A549 (cell line): Measurements from ENCODE around the gene RTP5. TPM values are rescaled to one million over a fixed set of nuclear protein-coding genes. Genes with fewer than 3 reads are reported as not detected.

Experiments used
- ATAC-seq, 2 experiments: fragments of 200-7000 bp in 1 of 2; fragments of >200 bp in 1 of 2; cut with Nextera tagmentation in 1 of 2; cut with Tn5 transposase in 1 of 2; 3 replicates each; pipeline versions ENCODE4 v1.8.0 to v1.9.1; 2018 to 2020; ENCODE audit warnings: mild to moderate bottlenecking in 1 of 2, moderate library complexity in 1 of 2
- CTCF ChIA-PET: fragments of 300-600 bp; sonication (Branson Sonifier 250); formaldehyde crosslinking; extraction: SDS; loops from one replicate; lab custom pipeline; 2021; ENCODE audit warnings: antibody characterized with exemption, inconsistent platforms; lab: Yijun Ruan, JAX
- POLR2A ChIA-PET: fragments of 350-600 bp; formaldehyde crosslinking; extraction: SDS; loops from one replicate; lab custom pipeline; 2021; ENCODE audit warnings: antibody characterized with exemption, inconsistent platforms; lab: Yijun Ruan, JAX
- DNase-seq, 2 experiments: peaks; one replicate each; pipeline versions ENCODE4 v3.0.0 to v3.0.0-alpha.2; 2011 to 2016; ENCODE audit warnings: low read depth in 1 of 2, low spot score in 1 of 2
- FAIRE-seq: peaks from 2 replicates; lab custom pipeline; 2011; peaks lifted over from hg19 to GRCh38; lab: Jason Lieb, UNC
- H3K27ac ChIP-seq, 2 experiments: fragments of >200 bp; sonication (Bioruptor Twin); formaldehyde crosslinking; 3 replicates each; pipeline ENCODE4 v1.5.1; 2016 to 2017
- H3K4me1 ChIP-seq: fragments of >200 bp; sonication (Bioruptor Twin); formaldehyde crosslinking; 3 replicates; pipeline ENCODE4 v1.6.1; 2016
- H3K4me2 ChIP-seq: fragments of >200 bp; sonication (Bioruptor Twin); formaldehyde crosslinking; 3 replicates; pipeline ENCODE4 v1.6.1; 2016
- H3K4me3 ChIP-seq: fragments of >200 bp; sonication (Bioruptor Twin); formaldehyde crosslinking; 3 replicates; pipeline ENCODE4 v1.5.1; 2016
- H3K9me3 ChIP-seq: fragments of >200 bp; sonication (Bioruptor Twin); formaldehyde crosslinking; 3 replicates; pipeline ENCODE4 v1.6.1; 2016
- BHLHE40 ChIP-seq: IDR thresholded peaks from 2 replicates; pipeline ENCODE4 v1.6.1; 2012; ENCODE audit warnings: low read depth, low read length, inconsistent platforms
- CEBPB ChIP-seq, 2 experiments: fragments of >200 bp in 1 of 2; sonication (Bioruptor Twin) in 1 of 2; formaldehyde crosslinking in 1 of 2; IDR thresholded peaks; 2 replicates each; pipeline ENCODE4 v1.6.1; 2012 to 2016
- CHD4 ChIP-seq: fragments of 200-600 bp; sonication (generic); IDR thresholded peaks from 2 replicates; pipeline ENCODE4 v1.6.1; 2016; ENCODE audit warnings: antibody characterized with exemption, mild to moderate bottlenecking, borderline replicate concordance
- EHF ChIP-seq: fragments of 250-450 bp; sonication (Bioruptor Pico); IDR thresholded peaks from 2 replicates; pipeline ENCODE4 v1.5.0; 2020; ENCODE audit warnings: mild to moderate bottlenecking
- ELK1 ChIP-seq: fragments of 150-350 bp; IDR thresholded peaks from 2 replicates; pipeline ENCODE4 v1.6.1; 2014; ENCODE audit warnings: low read depth, mild to moderate bottlenecking, low read length
- ESRRA ChIP-seq: fragments of 150-350 bp; IDR thresholded peaks from 2 replicates; pipeline ENCODE4 v1.6.1; 2014; ENCODE audit warnings: mild to moderate bottlenecking, low read length, borderline replicate concordance
- FOSB ChIP-seq: fragments of 250-450 bp; sonication (Bioruptor Pico); IDR thresholded peaks from 2 replicates; pipeline ENCODE4 v1.5.0; 2020; ENCODE audit warnings: mild to moderate bottlenecking, moderate library complexity
- FOSL2 ChIP-seq, 2 experiments: fragments of 450-650 bp in 1 of 2; fragments of >200 bp in 1 of 2; sonication (Bioruptor Twin) in 1 of 2; formaldehyde crosslinking; IDR thresholded peaks; 2 replicates each; pipeline versions ENCODE4 v1.5.0 to v1.6.1; 2016 to 2020; ENCODE audit warnings: mild to moderate bottlenecking in 1 of 2, moderate library complexity in 1 of 2
- FOXS1 ChIP-seq: fragments of 250-450 bp; sonication (Bioruptor Pico); IDR thresholded peaks from 2 replicates; pipeline ENCODE4 v1.5.0; 2020; ENCODE audit warnings: mild to moderate bottlenecking, moderate library complexity
- GATA3 ChIP-seq: IDR thresholded peaks from 2 replicates; pipeline ENCODE4 v1.6.1; 2012; ENCODE audit warnings: borderline replicate concordance
- HEYL ChIP-seq: fragments of 250-450 bp; sonication (Bioruptor Pico); IDR thresholded peaks from 2 replicates; pipeline ENCODE4 v1.8.0; 2021; ENCODE audit warnings: mild to moderate bottlenecking, moderate library complexity
- HOXB5 ChIP-seq: fragments of 250-450 bp; sonication (Bioruptor Pico); IDR thresholded peaks from 2 replicates; pipeline ENCODE4 v1.5.0; 2020; ENCODE audit warnings: mild to moderate bottlenecking, moderate library complexity
- JUN ChIP-seq, 2 experiments: fragments of >200 bp; sonication (Bioruptor Twin); formaldehyde crosslinking; IDR thresholded peaks; 2 replicates in 1 of 2; 3 replicates in 1 of 2; pipeline ENCODE4 v1.6.1; 2016 to 2017
- MYC ChIP-seq: IDR thresholded peaks from 2 replicates; pipeline ENCODE4 v1.6.1; 2012; ENCODE audit warnings: mild to moderate bottlenecking, inconsistent platforms, low read length, improper control_type of control experiment, borderline replicate concordance
- POLR2AphosphoS2 ChIP-seq: conservative IDR thresholded peaks from 2 replicates; pipeline ENCODE4 v1.6.1; 2012; ENCODE audit warnings: low read length, improper control_type of control experiment, inconsistent platforms
- RARB ChIP-seq: fragments of 250-450 bp; sonication (Bioruptor Pico); IDR thresholded peaks from 2 replicates; pipeline ENCODE4 v1.8.0; 2021; ENCODE audit warnings: mild to moderate bottlenecking, moderate library complexity
- SMC3 ChIP-seq: fragments of >200 bp; sonication (Bioruptor Twin); formaldehyde crosslinking; IDR thresholded peaks from 3 replicates; pipeline ENCODE4 v1.6.1; 2018; ENCODE audit warnings: inconsistent platforms
- TFCP2L1 ChIP-seq: fragments of 250-450 bp; sonication (Bioruptor Pico); IDR thresholded peaks from 2 replicates; pipeline ENCODE4 v1.5.0; 2021; ENCODE audit warnings: mild to moderate bottlenecking
- ZC3H11A ChIP-seq: fragments of 450-650 bp; IDR thresholded peaks from 2 replicates; pipeline ENCODE4 v1.6.1; 2014; ENCODE audit warnings: antibody characterized with exemption, mild to moderate bottlenecking
- ZFP36 ChIP-seq: fragments of 450-650 bp; IDR thresholded peaks from 2 replicates; pipeline ENCODE4 v1.6.1; 2014; ENCODE audit warnings: borderline replicate concordance; ENCODE audit not compliant: partially characterized antibody
- ZNF302 ChIP-seq: fragments of 250-450 bp; sonication (Bioruptor Pico); IDR thresholded peaks from 2 replicates; pipeline ENCODE4 v1.9.0; 2021; ENCODE audit warnings: inconsistent platforms, mild to moderate bottlenecking, moderate library complexity
- WGBS: methylation state at CpG from one replicate; pipeline ENCODE4 v1.1.6; 2017; ENCODE audit errors: missing lambda C conversion rate; 5-methylcytosine and 5-hydroxymethylcytosine counted together
- polyA plus RNA-seq, 4 experiments: library from polyadenylated mRNA; depleted of rRNA in 3 of 4; stranded (reverse); fragments of >200 nt; fragmentation: RNase III in 1 of 4; extraction: RNeasy Plus Mini Kit Qiagen cat#74134 plus additional on column Dnase treatment in 1 of 4; gene quantifications; 2 replicates in 3 of 4; 3 replicates in 1 of 4; pipeline ENCODE4 v1.2.3, GENCODE V29; 2011 to 2017
- TF ChIP-seq, protein P1 (sequence below): IDR thresholded peaks from 2 replicates; pipeline ENCODE4 v1.6.1; 2012
- TF ChIP-seq, protein P2 (sequence below): fragments of 250-450 bp; sonication (Bioruptor Pico); IDR thresholded peaks from 2 replicates; pipeline ENCODE4 v1.5.0; 2020; ENCODE audit warnings: low read depth, mild to moderate bottlenecking, moderate library complexity
- TF ChIP-seq, protein P3 (sequence below): IDR thresholded peaks from 2 replicates; pipeline ENCODE4 v1.6.1; 2012

The RTP5 gene
- polyA plus RNA-seq, 2 of the 4 experiments (the other 2 are of a cell fraction), result not detected

- TF ChIP-seq JUN (IDR thresholded peaks at IDR 0.05) (no peak), HEYL (no peak)
Observed at GRCh38 chr2:241901018-241901380, 31.5 kb downstream of the RTP5 start (continued).

- 83% methylated on average over 45 of the region's 54 CpGs for WGBS
- no peak for DNase-seq
- no peaks in the 10 kb centered on the region for H3K9me3 ChIP-seq
- ChIA-PET CTCF (no interaction called here), POLR2A (no interaction called here)
- no peaks in the 10 kb centered on the region for H3K4me1 ChIP-seq
- H3K4me3 ChIP-seq, result no peak overlapping the region
- ATAC-seq, result no peak
- TF ChIP-seq, protein P1, sequence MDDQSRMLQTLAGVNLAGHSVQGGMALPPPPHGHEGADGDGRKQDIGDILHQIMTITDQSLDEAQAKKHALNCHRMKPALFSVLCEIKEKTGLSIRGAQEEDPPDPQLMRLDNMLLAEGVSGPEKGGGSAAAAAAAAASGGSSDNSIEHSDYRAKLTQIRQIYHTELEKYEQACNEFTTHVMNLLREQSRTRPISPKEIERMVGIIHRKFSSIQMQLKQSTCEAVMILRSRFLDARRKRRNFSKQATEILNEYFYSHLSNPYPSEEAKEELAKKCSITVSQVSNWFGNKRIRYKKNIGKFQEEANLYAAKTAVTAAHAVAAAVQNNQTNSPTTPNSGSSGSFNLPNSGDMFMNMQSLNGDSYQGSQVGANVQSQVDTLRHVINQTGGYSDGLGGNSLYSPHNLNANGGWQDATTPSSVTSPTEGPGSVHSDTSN, result no peak
- no peak for TF ChIP-seq SMC3
- no peak for TF ChIP-seq JUN (IDR thresholded peaks at IDR 0.05)
- no peak for FAIRE-seq
- H3K4me2 ChIP-seq, result no peak overlapping the region
- H3K27ac ChIP-seq, result no peak overlapping the region
Observed at GRCh38 chr2:241901500-241902351, 32.2 kb downstream of the RTP5 start.

DNA sequence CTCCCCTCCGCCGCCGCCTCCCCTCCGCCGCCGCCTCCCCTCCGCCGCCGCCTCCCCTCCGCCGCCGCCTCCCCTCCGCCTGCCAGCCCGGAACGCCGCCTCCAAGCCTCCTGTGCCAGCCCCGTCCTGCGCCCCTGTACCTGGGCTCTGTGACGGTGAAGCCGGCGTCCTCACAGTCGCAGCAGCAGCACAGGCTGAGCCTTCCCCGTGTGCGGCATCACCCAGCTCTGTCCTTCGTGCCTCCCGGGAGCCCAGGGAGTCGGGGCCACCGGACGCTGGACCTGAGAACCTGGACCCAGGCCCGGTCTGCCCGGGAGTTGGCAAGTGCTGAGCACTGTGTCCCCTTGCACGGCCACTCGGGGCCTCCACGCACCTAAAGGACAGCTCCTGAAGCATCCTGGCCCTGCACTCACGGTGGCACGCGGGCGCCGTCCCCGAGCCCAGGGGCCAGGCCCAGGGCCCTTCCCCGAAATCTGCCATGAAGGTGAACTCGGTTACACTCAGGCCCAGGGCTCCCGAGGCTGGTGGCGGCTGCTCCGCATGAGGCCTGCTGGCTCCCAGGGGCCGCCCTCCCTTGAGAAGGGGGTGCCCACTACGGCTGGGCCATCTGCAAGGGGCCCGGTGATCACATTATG lies 32.9 kb downstream of the RTP5 start:
- no peak for ATAC-seq

GRCh38 chr2:241903121-241904010 lies 33.8 kb downstream of the RTP5 start:
- H3K9me3 ChIP-seq, result no peaks in the 10 kb centered on the region
- H3K4me1 ChIP-seq, result no peaks in the 10 kb centered on the region
- TF ChIP-seq BHLHE40 (no peak), ESRRA (no peak), ZFP36 (no peak), RARB (CRISPR knock-in tag) (no peak), ZNF302 (no peak), CHD4 (no peak), TFCP2L1 (CRISPR knock-in tag) (no peak), JUN (IDR thresholded peaks at IDR 0.05) (no peak), MYC (no peak), FOXS1 (CRISPR knock-in tag) (no peak), FOSL2 (IDR thresholded peaks at IDR 0.05) (no peak), FOSL2 (CRISPR knock-in tag; IDR thresholded peaks at IDR 0.05) (no peak), HEYL (no peak), EHF (CRISPR knock-in tag) (no peak), GATA3 (no peak), POLR2AphosphoS2 (no peak)
- TF ChIP-seq, all 56 proteins: peak for 0
- ATAC-seq (no peak), FAIRE-seq (no peak), DNase-seq (no peak)
- Histone ChIP-seq H3K27ac (no peak overlapping the region), H3K4me2 (no peak overlapping the region), H3K4me3 (no peak overlapping the region)
- POLR2A ChIA-PET, result no interaction called here
- WGBS, result 91% methylated on average over 26 of the region's 40 CpGs
- CTCF ChIA-PET, result no interaction called here

More for the DNA sequence above, 32.9 kb downstream of the RTP5 start:
- no peak overlapping the region for H3K4me2 ChIP-seq
- no peaks in the 10 kb centered on the region for H3K9me3 ChIP-seq
- no peak overlapping the region for H3K27ac ChIP-seq
- FAIRE-seq (no peak), DNase-seq (no peak)
- POLR2A ChIA-PET, result no interaction called here
- CTCF ChIA-PET, result no interaction called here
- WGBS, result 77% methylated on average over 10 of the region's 48 CpGs
- no peak overlapping the region for H3K4me3 ChIP-seq
- H3K4me1 ChIP-seq, result no peaks in the 10 kb centered on the region
- TF ChIP-seq ELK1 (no peak), FOXS1 (CRISPR knock-in tag) (no peak), BHLHE40 (no peak), FOSB (no peak), HEYL (no peak), ZC3H11A (no peak), HOXB5 (CRISPR knock-in tag) (no peak), CEBPB (IDR thresholded peaks at IDR 0.05) (no peak)
- TF ChIP-seq, protein P2, sequence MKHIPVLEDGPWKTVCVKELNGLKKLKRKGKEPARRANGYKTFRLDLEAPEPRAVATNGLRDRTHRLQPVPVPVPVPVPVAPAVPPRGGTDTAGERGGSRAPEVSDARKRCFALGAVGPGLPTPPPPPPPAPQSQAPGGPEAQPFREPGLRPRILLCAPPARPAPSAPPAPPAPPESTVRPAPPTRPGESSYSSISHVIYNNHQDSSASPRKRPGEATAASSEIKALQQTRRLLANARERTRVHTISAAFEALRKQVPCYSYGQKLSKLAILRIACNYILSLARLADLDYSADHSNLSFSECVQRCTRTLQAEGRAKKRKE (CRISPR knock-in tag), result no peak
- TF ChIP-seq, protein P3, sequence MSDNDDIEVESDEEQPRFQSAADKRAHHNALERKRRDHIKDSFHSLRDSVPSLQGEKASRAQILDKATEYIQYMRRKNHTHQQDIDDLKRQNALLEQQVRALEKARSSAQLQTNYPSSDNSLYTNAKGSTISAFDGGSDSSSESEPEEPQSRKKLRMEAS, result no peak
- TF ChIP-seq, all 56 proteins: peak for 0
